ENCODE measurements around the gene CD4.
A peak's percentile ranks its signal among the peaks of the same experiment; 100 is the strongest.

CD4 gene

DNA sequence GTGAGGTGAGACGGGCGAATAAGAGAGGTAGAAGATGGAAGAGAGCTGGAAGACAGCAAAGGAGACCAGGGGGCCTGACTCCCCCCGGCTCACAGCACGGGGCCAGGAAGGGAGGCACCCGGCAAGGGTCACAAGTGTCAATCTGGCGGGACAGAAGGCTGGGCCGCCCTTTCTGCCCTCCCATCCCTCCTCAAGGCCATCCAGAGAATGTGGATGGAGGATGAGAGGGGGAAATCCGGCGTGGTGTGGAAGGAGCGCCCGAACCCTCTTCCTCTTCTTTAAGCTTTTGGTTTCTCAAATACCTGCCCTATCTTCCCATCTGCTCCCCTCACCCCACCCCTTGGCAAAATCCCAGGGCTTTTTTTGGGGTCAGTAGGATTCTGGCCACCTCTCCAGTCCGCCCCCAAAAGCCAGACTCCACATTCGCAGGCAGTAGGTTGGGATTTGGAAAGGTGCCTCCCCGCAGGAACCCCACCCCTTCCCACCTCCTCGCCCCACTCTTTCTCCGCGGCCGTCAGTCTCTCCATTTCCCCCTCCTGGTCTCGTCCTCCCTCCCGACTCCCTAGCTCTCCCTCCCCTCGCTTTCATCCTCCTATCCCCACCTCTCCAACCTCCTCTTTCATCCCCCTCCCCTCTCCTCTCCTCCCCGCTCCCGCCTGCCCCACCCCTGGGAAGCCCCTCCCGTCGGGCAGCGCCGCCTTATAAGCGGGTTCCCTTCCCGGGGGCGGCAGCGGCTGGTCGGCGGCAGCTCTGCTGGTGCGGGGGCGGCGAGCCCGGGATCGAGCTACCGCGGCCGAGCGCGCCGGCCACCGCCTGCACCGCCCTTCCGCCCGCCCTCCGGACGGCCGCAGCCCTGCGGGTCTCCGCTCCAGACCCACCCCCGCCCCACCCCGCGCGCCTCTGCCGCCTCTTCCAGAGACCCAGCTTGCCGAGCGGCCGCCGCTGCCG, 23.4 kb upstream of the CD4 start, which contains the start of gene PTMS:
TSS of gene PTMS (plus strand) at position 730 of the 948 bp plus-strand sequence. CDS start 343 bp downstream, outside the sequence.
- DNase-seq, result peak; percentile 99

DNA sequence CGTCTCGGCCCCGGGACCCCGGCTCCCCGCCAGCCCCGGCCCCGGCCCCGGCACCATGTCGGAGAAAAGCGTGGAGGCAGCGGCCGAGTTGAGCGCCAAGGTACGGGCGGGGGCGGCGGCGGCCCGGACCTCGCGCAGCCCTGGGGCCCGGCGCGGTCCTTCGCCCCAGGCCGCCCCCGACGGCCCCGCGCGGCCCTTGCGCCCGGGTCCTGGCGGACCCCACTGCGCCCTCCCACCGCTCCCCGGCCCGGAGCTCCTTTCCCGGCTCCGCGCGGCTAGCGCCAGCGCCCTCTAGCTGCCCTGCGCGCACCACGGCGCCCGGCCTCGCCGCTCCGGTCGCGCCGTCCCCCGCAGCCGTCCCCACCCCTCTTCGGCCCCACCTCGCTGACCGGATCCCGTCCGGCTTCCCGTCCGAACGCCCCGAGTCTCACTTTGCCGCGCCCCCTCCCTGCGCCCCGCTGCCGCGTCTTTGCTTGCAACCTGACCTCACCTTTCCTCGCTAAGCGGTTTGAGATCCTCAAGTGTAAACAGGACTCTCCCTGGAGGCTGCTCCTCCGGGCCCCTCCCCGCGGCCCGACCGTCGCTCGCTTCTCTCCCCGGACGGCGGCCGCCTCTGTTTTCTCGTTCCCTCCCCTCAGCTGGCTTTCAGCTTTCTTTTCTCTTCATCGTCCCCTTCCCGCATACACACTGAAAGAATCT, 22.5 kb upstream of the CD4 start:
- DNase-seq, result peak; percentile 80

DNA sequence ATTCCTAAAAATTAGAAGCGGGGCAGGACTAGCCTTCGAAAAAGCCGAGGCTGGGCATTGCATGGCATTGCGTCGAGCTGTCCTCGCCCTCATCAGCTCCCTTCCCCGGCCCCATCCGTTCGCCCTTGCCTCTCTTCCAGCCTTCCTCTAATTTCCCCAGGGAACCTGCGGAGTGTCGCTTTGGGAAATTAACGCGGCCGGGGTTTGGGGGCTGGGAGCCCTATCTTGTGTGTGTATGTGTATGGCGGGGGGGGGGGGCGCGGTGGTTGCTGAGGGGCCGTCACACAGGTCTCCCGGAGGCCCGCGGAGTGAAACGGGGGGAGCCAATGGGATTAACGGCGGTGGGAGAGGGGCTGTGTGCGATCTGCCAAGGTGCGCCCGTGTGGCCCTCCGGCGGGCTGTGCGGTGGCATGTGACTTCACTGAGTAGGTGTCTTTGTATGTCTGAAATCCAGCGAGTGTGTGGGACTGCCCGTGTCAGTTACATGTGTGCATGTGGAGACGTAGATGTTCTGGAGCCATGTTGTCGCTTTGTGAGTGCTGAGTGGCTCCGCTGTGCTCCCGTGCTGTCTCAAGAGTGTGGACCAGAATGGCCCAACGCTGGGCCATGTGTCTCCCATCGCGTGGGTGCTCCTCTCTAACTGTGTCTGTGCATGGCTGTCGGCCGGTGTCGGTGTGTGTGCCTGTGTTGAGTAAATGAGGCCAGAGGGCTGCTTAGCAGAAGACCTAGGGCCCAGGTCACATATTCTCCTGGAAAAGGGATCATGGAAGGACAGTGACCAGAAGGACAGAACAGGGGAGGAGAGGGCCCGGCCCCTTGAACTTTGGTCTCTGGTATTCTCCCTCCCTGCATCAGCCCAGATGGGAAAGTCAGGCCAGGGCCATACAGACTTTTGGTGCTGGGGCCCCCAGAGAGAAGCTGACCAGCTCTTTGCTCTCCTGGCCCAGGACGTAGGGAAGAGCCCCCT, 21.7 kb upstream of the CD4 start:
- peak; percentile 83 for DNase-seq

DNA sequence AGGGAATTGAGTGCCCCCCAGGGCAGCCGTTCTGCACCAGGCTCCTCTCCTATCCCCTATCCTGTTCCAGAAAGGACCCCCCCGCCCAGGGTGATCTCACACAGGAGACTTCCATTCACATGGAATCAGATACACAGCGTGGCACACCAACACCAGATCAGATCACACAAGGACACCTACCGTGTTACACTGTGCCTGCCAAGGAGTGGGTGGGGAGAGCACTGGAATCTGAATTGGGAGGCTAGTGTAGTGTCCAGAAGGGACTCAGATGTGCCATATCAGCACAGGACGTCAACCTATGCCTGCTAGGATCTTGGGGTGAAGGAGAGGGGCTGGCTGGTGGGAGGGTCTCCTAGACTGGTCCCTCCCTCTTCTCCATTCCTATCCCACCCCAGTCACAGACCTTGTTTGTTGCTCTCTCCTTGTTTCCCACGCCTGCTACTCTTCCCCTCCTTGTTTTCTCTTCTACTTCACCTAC, 20.9 kb upstream of the CD4 start:
- peak; percentile 90 for DNase-seq

DNA sequence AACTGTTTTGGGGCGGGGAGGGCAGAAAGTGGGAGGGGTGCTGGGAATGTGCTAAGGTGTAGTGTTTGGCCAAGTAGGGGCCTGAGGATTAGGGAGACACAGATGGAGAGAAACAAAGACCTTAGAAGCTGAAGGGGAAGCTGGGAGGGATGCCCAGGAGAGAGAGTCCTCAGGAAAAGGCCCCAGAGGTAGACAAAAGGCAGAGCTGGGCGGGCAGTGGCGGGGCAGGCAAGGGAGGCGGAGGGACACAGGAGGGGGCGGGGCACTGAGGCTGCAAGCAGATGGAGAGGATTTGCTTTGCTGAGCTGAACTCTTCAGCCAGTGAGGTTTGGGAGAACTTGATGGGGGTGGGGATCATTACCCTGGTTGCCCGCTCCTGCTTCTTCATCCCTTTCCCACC, 20.3 kb upstream of the CD4 start:
- peak; percentile 98 for DNase-seq

DNA sequence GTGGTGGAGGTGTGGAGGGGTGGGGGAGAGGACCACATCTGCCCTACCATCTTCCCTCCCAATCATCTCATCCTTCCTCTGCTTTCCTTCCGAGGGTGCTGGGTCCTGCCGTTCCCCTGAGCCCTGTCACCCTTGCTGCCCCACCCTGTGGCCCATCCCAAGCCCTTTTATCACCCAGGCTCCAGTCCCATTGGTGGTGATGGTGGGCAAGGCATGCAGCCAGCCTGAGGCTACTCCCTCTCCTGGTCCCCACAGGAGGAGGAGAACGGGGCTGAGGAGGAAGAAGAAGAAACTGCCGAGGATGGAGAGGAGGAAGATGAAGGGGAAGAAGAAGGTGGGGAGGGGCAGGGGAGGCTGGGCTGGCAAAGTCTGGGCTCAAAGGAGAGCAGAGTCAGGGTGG, 19.7 kb upstream of the CD4 start:
- no peak for DNase-seq

DNA sequence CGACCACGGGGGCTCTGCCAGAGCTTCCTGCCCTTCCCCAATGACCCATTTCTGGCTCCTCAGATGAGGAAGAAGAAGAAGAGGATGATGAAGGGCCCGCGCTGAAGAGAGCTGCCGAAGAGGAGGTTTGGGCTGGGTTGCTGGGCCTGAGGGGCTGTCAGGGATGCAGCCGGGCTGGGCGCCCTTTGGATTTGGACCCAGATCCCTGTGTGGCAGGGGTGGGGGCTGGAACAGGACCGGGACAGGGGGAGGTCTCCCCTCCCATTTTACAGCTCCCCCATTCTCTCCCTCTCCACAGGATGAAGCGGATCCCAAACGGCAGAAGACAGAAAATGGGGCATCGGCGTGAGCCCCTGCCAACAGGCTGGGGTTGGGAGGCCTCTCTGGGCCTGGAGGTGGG, 19.2 kb upstream of the CD4 start:
- DNase-seq, result no peak

DNA sequence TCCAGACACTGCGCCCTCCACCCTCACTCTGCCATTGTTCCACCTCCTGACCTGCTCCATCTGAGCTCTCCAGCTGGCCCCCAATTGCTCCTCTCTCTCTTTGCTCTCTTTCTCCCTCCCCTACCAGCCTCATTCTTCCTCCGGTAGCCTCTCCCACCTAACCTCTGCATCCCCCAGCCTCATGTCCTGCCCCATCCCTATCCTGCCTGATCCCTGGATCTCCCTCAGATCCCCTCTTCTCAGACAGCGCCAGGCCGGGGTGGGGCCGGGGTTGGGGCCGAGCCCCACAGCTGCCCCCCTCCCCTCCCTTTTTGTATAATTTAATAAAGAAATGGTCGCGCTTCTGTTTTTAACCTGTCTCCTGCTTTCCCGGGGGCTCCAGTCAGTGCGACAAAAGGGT, 18.7 kb upstream of the CD4 start:
- no peak for DNase-seq

DNA sequence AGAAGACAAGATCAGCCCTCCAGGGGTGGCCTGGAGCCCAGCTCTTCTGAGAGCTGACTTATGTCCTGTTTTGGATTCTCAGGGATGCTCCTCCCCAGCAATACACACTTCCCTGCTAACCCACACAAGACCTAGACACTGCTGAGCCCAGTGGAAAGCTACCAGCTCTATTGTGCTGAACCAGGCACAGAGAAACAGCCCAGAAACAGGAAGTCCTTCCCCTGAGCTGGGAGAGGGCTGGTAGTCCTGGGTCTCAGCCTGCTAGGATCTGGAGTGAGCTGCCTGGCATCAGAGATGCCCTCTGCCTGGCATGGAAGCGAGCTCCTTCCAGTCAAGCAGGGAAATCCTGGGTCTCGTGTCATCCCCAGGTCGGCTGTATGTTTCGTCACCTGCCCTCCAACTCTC, 18.2 kb upstream of the CD4 start:
- DNase-seq, result no peak

DNA sequence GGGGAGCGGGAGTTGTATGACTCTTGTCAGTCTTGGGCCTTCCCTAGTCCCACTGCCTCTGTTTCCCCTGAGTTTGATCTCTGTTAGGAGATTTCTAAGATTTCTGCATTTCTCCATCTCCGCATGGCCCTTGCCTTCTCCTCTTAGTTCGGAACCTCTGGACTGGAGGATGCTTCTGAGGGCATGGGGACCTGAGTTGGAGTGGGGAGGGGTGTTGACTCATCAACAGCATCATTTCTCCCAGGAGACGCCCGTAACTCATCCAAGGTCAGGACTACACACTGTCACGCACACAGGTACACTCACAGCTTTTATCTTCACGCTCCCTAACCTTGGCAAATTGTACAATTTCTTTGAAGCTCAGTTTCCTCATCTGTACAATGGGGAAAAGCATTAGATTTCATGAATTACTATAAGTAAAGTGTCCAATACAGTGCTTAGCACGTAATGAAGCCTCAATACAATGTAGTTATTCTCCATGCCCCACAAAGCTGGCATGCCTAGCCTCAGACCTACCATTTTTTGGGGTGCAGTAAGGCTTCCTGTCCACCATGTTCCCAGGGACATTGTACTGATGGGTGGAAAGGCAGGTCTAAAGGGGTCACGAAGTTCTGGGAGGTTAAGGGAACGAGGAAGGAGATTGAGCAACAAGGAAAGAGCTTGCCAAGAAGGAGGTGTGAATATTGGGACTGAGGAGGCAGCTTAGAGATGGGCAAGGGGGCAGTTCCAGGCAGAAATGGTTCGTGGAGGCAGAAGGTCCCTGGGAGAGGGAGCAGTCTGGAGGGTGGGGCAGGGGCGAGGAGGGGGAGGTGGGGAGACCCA, 17.6 kb upstream of the CD4 start:
- DNase-seq, result no peak

DNA sequence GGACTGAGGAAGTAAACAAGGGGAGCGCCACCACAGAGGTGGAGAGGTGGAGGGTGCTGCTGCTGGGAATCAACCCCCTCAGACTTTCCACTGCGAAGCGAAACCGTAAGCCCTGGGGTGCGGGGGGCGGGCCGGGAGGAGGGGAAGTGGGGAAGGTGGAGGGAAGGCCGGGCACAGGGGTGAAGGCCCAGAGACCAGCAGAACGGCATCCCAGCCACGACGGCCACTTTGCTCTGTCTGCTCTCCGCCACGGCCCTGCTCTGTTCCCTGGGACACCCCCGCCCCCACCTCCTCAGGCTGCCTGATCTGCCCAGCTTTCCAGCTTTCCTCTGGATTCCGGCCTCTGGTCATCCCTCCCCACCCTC, 17.0 kb upstream of the CD4 start, which contains the start of gene LAG3:
TSS of gene LAG3 (plus strand) at position 190 of the 365 bp plus-strand sequence. CDS start 333 bp downstream, outside the sequence.
- no peak for DNase-seq

DNA sequence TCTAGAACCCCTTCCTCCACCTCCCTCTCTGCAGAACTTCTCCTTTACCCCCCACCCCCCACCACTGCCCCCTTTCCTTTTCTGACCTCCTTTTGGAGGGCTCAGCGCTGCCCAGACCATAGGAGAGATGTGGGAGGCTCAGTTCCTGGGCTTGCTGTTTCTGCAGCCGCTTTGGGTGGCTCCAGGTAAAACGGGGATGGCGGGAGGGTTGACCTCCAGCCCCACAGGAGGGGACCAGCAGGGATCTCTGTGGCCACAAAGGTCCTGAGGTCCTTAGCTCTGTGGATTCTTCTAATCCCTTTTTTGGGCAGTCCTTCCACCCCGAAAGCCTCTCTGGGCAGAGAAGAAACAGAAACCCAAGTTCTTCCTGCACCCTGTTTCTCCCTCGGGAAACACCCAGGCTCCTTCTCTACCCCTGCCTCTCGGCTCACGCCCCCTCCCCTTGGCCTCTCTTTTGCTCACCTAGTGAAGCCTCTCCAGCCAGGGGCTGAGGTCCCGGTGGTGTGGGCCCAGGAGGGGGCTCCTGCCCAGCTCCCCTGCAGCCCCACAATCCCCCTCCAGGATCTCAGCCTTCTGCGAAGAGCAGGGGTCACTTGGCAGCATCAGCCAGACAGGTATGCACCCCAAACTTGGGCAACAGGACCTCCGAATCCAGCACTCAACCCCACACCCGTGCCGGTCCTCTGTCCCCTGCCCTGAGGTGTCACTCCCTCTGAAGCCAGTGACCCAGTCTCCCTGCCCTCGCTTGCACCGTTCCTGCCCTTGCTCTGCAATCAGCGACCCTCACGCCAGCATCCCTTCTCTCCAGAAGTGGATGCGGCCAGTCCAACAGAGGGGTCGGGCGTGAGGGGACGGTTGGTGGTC, 16.4 kb upstream of the CD4 start:
- DNase-seq, result no peak

DNA sequence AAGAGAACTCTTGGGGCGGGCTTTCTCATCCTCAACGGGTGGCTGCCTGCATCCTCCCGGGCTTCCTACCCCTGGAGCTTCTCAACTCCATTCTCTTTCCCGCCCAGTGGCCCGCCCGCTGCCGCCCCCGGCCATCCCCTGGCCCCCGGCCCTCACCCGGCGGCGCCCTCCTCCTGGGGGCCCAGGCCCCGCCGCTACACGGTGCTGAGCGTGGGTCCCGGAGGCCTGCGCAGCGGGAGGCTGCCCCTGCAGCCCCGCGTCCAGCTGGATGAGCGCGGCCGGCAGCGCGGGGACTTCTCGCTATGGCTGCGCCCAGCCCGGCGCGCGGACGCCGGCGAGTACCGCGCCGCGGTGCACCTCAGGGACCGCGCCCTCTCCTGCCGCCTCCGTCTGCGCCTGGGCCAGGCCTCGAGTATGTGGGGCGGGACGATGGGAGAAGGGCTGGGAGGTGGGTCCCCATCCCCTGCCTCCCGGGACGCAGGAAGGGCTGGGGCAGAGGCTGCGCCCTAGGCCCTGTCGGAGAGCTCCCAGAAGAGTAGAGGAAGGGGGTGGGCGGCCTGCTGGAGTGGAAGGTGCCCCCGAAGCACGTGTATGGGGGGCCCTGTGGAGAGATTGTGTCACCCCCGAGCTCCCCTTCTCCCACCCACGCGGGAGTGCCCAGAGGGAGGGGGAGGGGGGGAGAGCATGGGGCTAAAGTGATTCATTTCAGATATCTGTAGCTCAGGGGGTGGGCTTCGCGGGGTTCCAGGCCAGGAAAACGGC, 15.6 kb upstream of the CD4 start:
- DNase-seq, result no peak

DNA sequence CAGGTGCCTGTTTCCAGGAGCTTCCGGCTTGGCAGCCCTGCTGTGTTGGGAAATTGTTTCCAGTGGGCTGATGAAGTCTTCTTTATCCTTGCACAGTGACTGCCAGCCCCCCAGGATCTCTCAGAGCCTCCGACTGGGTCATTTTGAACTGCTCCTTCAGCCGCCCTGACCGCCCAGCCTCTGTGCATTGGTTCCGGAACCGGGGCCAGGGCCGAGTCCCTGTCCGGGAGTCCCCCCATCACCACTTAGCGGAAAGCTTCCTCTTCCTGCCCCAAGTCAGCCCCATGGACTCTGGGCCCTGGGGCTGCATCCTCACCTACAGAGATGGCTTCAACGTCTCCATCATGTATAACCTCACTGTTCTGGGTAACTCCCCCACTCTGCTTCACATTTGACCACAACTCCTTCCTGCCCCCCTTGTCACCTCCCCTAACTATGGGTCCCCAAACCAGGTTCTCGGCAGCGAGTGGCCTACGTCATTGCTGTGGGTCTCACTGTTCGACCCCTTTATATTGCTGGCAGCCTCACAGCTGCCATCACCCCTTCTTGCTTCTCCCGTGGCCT, 14.7 kb upstream of the CD4 start:
- DNase-seq, result no peak

DNA sequence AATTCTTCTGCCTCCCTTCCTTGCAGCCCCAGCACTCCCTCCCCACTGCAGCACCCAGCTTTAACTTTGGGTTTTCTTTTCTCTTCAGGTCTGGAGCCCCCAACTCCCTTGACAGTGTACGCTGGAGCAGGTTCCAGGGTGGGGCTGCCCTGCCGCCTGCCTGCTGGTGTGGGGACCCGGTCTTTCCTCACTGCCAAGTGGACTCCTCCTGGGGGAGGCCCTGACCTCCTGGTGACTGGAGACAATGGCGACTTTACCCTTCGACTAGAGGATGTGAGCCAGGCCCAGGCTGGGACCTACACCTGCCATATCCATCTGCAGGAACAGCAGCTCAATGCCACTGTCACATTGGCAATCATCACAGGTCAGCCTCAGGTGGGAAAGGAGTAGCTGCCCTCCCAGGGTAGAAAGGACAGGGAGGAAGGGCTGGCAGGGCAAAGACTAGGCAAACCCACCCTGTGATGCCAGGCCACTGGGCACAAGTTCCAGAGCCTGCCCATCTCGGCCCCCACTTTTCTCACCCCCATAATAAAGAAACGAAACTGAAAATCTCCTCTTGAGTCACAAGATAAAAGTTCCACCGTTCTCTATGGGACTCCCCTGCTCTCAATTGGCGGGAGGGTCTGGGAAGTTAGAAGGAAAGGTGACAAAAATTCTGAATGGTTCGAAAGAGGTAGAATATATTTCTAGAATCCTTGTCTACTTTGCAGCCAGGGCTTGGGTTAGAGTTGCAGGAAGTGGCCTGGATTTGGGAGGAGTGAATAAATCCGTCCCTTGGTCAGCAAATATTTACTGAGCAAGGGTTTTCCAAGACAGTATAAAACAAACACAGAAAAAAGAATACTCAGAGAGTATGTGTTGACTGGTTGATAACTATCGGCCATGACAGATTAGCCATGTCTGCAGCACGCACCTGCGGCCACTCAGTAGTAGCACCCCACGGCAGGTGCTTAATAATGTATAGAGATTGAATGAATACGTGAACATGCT, 13.8 kb upstream of the CD4 start:
- DNase-seq, result no peak

DNA sequence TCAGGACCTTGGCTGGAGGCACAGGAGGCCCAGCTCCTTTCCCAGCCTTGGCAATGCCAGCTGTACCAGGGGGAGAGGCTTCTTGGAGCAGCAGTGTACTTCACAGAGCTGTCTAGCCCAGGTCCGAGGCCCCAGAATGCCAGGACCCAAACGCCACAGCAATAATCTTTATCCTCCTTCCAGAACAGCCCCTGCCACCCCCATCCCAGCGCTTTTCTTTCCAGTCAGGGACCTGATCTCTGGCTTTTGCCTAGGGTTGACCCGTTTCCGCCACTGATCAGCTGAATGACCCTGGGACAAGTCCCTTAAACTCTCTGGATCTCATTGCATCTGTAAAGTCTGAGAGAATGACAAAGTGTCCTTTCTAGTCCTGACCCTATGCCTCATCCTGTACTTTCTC, 11.9 kb upstream of the CD4 start:
- DNase-seq, result no peak

DNA sequence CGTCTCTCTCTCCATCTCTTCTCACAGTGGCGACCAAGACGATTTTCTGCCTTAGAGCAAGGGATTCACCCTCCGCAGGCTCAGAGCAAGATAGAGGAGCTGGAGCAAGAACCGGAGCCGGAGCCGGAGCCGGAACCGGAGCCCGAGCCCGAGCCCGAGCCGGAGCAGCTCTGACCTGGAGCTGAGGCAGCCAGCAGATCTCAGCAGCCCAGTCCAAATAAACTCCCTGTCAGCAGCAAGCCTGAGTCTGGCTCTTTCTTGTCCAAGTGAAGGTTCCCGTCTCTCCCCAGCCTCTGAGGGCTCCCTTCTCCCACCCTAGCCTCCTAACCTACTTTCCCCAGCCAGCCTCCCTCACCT, 11.1 kb upstream of the CD4 start:
- DNase-seq, result peak; percentile 67

Data from NCI-H82 (cell line).